HepG2 (cell line): Measurements from ENCODE around the gene GON7. TPM values are rescaled to one million over a fixed set of nuclear protein-coding genes. Genes with fewer than 3 reads are reported as not detected.
A peak's percentile ranks its signal among the peaks of the same experiment; 100 is the strongest.

ENCODE experiments used
- ATAC-seq: fragments of 200-7000 bp; cut with Tn5 transposase; 3 replicates; pipeline ENCODE4 v1.9.1; 2020; ENCODE audit warnings: mild to moderate bottlenecking, moderate library complexity
- BruUV-seq: library from RNA; stranded (reverse); fragments of 400-500 nt; replicated peaks from 2 replicates; lab custom pipeline; 2021; lab: Mats Ljungman, UMichigan
- CTCF ChIA-PET: fragments of 300-600 bp; formaldehyde crosslinking; extraction: SDS; loops from one replicate; lab custom pipeline; 2021; ENCODE audit warnings: low total read pairs, inconsistent platforms, low intra/inter-chr PET ratio; lab: Yijun Ruan, JAX
- POLR2A ChIA-PET: fragments of 350-600 bp; sonication (Branson Sonifier 250); formaldehyde crosslinking; loops from one replicate; lab custom pipeline; 2020; ENCODE audit warnings: antibody characterized with exemption, inconsistent platforms; lab: Yijun Ruan, JAX
- DNase-seq: peaks from one replicate; pipeline ENCODE4 v3.0.0-alpha.2; 2015; ENCODE audit warnings: low spot score
- FAIRE-seq: peaks from 3 replicates; lab custom pipeline; 2011; peaks lifted over from hg19 to GRCh38; lab: Jason Lieb, UNC
- H2AFZ ChIP-seq: one replicate; pipeline ENCODE4 v1.6.1; 2011; ENCODE audit warnings: low read length, inconsistent platforms
- H3K27ac ChIP-seq: fragments of 300-600 bp; 3 replicates; pipeline ENCODE4 v1.8.0; 2011; ENCODE audit warnings: mixed run types, mild to moderate bottlenecking, mixed read lengths, low read length, inconsistent platforms; ENCODE audit not compliant: insufficient read depth; ENCODE audit errors: extremely low read length
- H3K27me3 ChIP-seq, 2 experiments: fragments of 200-600 bp in 1 of 2; 2 replicates in 1 of 2; 3 replicates in 1 of 2; pipeline versions ENCODE4 v1.6.0 to v1.8.0; 2011; ENCODE audit warnings: low read length in 2 of 2, mild to moderate bottlenecking in 2 of 2, moderate library complexity in 2 of 2, inconsistent platforms in 1 of 2; ENCODE audit not compliant: insufficient read depth in 2 of 2, control insufficient read depth in 1 of 2
- H3K36me3 ChIP-seq, 2 experiments: fragments of 200-600 bp in 1 of 2; replicated peaks in 1 of 2; 2 replicates in 1 of 2; 3 replicates in 1 of 2; pipeline versions ENCODE4 v1.5.1 to v1.8.0; 2011; ENCODE audit warnings: low read length in 2 of 2, inconsistent platforms in 1 of 2; ENCODE audit not compliant: insufficient read depth in 2 of 2, control insufficient read depth in 1 of 2
- H3K4me1 ChIP-seq: 2 replicates; pipeline ENCODE4 v1.5.1; 2012; ENCODE audit warnings: low read length, inconsistent platforms; ENCODE audit not compliant: insufficient read depth
- H3K4me2 ChIP-seq: 2 replicates; pipeline ENCODE4 v1.6.0; 2011; ENCODE audit warnings: low read depth, low read length, inconsistent platforms
- H3K4me3 ChIP-seq, 3 experiments: fragments of 200-600 bp in 1 of 3; sonication (generic), shearing (Covaris generic) in 1 of 3; replicated peaks in 1 of 3; 2 replicates each; pipeline ENCODE4 v1.5.1; 2011 to 2016; ENCODE audit warnings: low read length in 3 of 3, inconsistent platforms in 2 of 3, low read depth in 2 of 3, mild to moderate bottlenecking in 2 of 3, control low read depth in 1 of 3, mixed read lengths in 1 of 3; ENCODE audit not compliant: insufficient read depth in 1 of 3
- H3K79me2 ChIP-seq: one replicate; pipeline ENCODE4 v1.6.1; 2011; ENCODE audit warnings: low read length, inconsistent platforms; ENCODE audit not compliant: insufficient read depth
- H3K9ac ChIP-seq: 2 replicates; pipeline ENCODE4 v1.6.0; 2011; ENCODE audit warnings: mild to moderate bottlenecking, low read depth, low read length, inconsistent platforms; ENCODE audit not compliant: insufficient read depth
- H3K9me3 ChIP-seq: 2 replicates; pipeline ENCODE4 v1.5.1; 2012; ENCODE audit warnings: mild to moderate bottlenecking, low read length
- H4K20me1 ChIP-seq: 2 replicates; pipeline ENCODE4 v1.6.0; 2011; ENCODE audit warnings: inconsistent platforms, mild to moderate bottlenecking, low read length, moderate library complexity; ENCODE audit not compliant: insufficient read depth
- ATM ChIP-seq: fragments of 450-650 bp; IDR thresholded peaks from 2 replicates; pipeline ENCODE4 v1.7.1; 2017; ENCODE audit warnings: mild to moderate bottlenecking, borderline replicate concordance
- MYC ChIP-seq: sonication (generic); formaldehyde crosslinking; IDR thresholded peaks from 2 replicates; pipeline ENCODE4 v1.9.0; 2021; ENCODE audit warnings: missing genetic modification reagents, borderline replicate concordance
- NCOA1 ChIP-seq: sonication (generic); formaldehyde crosslinking; IDR thresholded peaks from 2 replicates; pipeline ENCODE4 v1.9.0; 2021; ENCODE audit warnings: missing genetic modification reagents
- ONECUT2 ChIP-seq: sonication (generic); formaldehyde crosslinking; IDR thresholded peaks from 2 replicates; pipeline ENCODE4 v1.4.0; 2020; ENCODE audit warnings: missing genetic modification reagents
- SP140L ChIP-seq: sonication (generic); formaldehyde crosslinking; IDR thresholded peaks from 2 replicates; pipeline ENCODE4 v1.4.0; 2020; ENCODE audit warnings: missing genetic modification reagents, borderline replicate concordance
- STAG1 ChIP-seq: sonication (generic); formaldehyde crosslinking; IDR thresholded peaks from 2 replicates; pipeline ENCODE4 v1.4.0; 2020; ENCODE audit warnings: missing genetic modification reagents
- TMF1 ChIP-seq: sonication (generic); formaldehyde crosslinking; IDR thresholded peaks from 2 replicates; pipeline ENCODE4 v1.8.1; 2022; ENCODE audit warnings: low read depth, missing genetic modification reagents
- ZNF10 ChIP-seq: sonication (generic); formaldehyde crosslinking; IDR thresholded peaks from 2 replicates; pipeline ENCODE4 v1.4.0; 2020; ENCODE audit warnings: mild to moderate bottlenecking, low read depth, missing genetic modification reagents, borderline replicate concordance
- ZNF317 ChIP-seq: sonication (generic); formaldehyde crosslinking; IDR thresholded peaks from 2 replicates; pipeline ENCODE4 v1.5.0; 2020; ENCODE audit warnings: mild to moderate bottlenecking, missing genetic modification reagents
- ZNF451 ChIP-seq: sonication (generic); formaldehyde crosslinking; IDR thresholded peaks from 2 replicates; pipeline ENCODE4 v1.5.0; 2020; ENCODE audit warnings: mild to moderate bottlenecking, missing genetic modification reagents
- WGBS: methylation state at CpG from one replicate; pipeline ENCODE4 v1.1.6; 2017; ENCODE audit warnings: low lambda C conversion rate; 5-methylcytosine and 5-hydroxymethylcytosine counted together
- in situ Hi-C: cut with HindIII; loops from 2 replicates; pipeline ENCODE4 v1.10.0; 2017; ENCODE audit warnings: low pct_unique_long_range_greater_than_20kb; ENCODE audit not compliant: extremely low pct_ligation_motif_present
- intact Hi-C: fragments of 100-400 bp; cut with micrococcal nuclease; formaldehyde crosslinking; loops from one replicate; pipeline ENCODE4 v1.10.0; 2022; ENCODE audit not compliant: unreplicated experiment
- polyA plus RNA-seq, 8 experiments: library from polyadenylated mRNA; depleted of rRNA in 3 of 8; stranded (reverse) in 7 of 8; unstranded in 1 of 8; fragments of >200 nt; fragmentation: Illumina TruSeq in 4 of 8; extraction: Trizol in 4 of 8; gene quantifications; 2 replicates each; pipeline versions ENCODE4 v1.2.1 to v1.2.3, GENCODE V29; 2011 to 2016; ENCODE audit warnings: low read depth in 4 of 8, missing spikeins in 1 of 8, mixed read lengths in 1 of 8; ENCODE audit not compliant: insufficient read depth in 1 of 8
- total RNA-seq, 5 experiments: library from RNA; depleted of rRNA; stranded (reverse); fragments of >200 nt; fragmentation: Illumina TruSeq; extraction: Trizol; gene quantifications; 2 replicates each; pipeline ENCODE4 v1.2.3, GENCODE V29; 2016; ENCODE audit warnings: low read depth in 1 of 5
- TF ChIP-seq, protein P1 (sequence below): sonication (generic); formaldehyde crosslinking; IDR thresholded peaks from 2 replicates; pipeline ENCODE4 v1.4.0; 2020; ENCODE audit warnings: low read depth, mild to moderate bottlenecking, missing genetic modification reagents
- TF ChIP-seq, protein P2 (sequence below): sonication (generic); formaldehyde crosslinking; IDR thresholded peaks from 2 replicates; pipeline ENCODE4 v1.9.0; 2021; ENCODE audit warnings: missing genetic modification reagents, mild to moderate bottlenecking, borderline replicate concordance
- TF ChIP-seq, protein P3 (sequence below): sonication (generic); formaldehyde crosslinking; IDR thresholded peaks from 2 replicates; pipeline ENCODE4 v1.8.0; 2022; ENCODE audit warnings: mild to moderate bottlenecking, missing genetic modification reagents, moderate library complexity
- TF ChIP-seq, protein P4 (sequence below): sonication (generic); formaldehyde crosslinking; IDR thresholded peaks from 2 replicates; pipeline ENCODE4 v1.5.0; 2020; ENCODE audit warnings: mild to moderate bottlenecking, missing genetic modification reagents, moderate library complexity
- TF ChIP-seq, protein P5 (sequence below): IDR thresholded peaks from 2 replicates; pipeline ENCODE4 v1.6.1; 2016; ENCODE audit warnings: mild to moderate bottlenecking

Gene GON7
- total and polyA plus RNA-seq, 2 of the 13 experiments (the other 11 are each of a cell fraction or from before 2014, with no cell fraction given) = 11.9 to 28.0 TPM

DNA sequence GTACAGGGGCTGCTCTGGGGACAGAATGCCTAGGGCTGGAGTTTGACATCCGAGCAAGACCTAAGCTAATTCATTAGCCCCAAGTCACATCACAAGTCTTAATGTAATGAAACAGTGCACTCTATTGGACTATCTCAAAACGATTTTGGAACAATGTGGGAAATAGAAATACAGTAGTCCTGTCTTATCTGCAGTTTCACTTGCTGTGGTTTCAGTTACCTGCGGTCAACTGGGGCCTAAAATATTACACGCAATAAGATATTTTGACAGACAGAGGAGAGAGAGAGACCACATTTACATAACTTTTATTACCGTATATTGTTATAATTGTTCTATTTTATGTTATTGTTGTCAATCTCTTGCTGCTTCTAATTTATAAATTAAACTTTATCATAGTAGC is 43.3 kb downstream of the GON7 start:
- no peaks in the 10 kb centered on the region for H3K36me3 ChIP-seq
- TF ChIP-seq, protein P1, sequence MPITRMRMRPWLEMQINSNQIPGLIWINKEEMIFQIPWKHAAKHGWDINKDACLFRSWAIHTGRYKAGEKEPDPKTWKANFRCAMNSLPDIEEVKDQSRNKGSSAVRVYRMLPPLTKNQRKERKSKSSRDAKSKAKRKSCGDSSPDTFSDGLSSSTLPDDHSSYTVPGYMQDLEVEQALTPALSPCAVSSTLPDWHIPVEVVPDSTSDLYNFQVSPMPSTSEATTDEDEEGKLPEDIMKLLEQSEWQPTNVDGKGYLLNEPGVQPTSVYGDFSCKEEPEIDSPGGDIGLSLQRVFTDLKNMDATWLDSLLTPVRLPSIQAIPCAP (CRISPR knock-in tag) = no peak
- TF ChIP-seq, protein P2, sequence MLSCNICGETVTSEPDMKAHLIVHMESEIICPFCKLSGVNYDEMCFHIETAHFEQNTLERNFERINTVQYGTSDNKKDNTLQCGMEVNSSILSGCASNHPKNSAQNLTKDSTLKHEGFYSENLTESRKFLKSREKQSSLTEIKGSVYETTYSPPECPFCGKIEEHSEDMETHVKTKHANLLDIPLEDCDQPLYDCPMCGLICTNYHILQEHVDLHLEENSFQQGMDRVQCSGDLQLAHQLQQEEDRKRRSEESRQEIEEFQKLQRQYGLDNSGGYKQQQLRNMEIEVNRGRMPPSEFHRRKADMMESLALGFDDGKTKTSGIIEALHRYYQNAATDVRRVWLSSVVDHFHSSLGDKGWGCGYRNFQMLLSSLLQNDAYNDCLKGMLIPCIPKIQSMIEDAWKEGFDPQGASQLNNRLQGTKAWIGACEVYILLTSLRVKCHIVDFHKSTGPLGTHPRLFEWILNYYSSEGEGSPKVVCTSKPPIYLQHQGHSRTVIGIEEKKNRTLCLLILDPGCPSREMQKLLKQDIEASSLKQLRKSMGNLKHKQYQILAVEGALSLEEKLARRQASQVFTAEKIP = no peak
- no peak for TF ChIP-seq MYC (CRISPR knock-in tag)
- no peak for TF ChIP-seq ZNF10 (CRISPR knock-in tag)
- TF ChIP-seq NCOA1 = no peak
- TF ChIP-seq ZNF451 (CRISPR knock-in tag) = no peak
- TF ChIP-seq ONECUT2 (CRISPR knock-in tag) = no peak
- TF ChIP-seq ZNF317 (CRISPR knock-in tag) = 0 out of 2 replicates have a peak, but pooled peaks have one; percentile 41
- peak; percentile 35; the same call in 1 of the 2 replicates for TF ChIP-seq STAG1
- TF ChIP-seq, protein P3, sequence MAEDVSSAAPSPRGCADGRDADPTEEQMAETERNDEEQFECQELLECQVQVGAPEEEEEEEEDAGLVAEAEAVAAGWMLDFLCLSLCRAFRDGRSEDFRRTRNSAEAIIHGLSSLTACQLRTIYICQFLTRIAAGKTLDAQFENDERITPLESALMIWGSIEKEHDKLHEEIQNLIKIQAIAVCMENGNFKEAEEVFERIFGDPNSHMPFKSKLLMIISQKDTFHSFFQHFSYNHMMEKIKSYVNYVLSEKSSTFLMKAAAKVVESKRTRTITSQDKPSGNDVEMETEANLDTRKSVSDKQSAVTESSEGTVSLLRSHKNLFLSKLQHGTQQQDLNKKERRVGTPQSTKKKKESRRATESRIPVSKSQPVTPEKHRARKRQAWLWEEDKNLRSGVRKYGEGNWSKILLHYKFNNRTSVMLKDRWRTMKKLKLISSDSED (CRISPR knock-in tag) = no peak
- TF ChIP-seq ATM = no peak
- TF ChIP-seq, protein P4, sequence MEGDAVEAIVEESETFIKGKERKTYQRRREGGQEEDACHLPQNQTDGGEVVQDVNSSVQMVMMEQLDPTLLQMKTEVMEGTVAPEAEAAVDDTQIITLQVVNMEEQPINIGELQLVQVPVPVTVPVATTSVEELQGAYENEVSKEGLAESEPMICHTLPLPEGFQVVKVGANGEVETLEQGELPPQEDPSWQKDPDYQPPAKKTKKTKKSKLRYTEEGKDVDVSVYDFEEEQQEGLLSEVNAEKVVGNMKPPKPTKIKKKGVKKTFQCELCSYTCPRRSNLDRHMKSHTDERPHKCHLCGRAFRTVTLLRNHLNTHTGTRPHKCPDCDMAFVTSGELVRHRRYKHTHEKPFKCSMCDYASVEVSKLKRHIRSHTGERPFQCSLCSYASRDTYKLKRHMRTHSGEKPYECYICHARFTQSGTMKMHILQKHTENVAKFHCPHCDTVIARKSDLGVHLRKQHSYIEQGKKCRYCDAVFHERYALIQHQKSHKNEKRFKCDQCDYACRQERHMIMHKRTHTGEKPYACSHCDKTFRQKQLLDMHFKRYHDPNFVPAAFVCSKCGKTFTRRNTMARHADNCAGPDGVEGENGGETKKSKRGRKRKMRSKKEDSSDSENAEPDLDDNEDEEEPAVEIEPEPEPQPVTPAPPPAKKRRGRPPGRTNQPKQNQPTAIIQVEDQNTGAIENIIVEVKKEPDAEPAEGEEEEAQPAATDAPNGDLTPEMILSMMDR (CRISPR knock-in tag) = peak; percentile 42
- TF ChIP-seq TMF1 (CRISPR knock-in tag) = no peak
- TF ChIP-seq, protein P5, sequence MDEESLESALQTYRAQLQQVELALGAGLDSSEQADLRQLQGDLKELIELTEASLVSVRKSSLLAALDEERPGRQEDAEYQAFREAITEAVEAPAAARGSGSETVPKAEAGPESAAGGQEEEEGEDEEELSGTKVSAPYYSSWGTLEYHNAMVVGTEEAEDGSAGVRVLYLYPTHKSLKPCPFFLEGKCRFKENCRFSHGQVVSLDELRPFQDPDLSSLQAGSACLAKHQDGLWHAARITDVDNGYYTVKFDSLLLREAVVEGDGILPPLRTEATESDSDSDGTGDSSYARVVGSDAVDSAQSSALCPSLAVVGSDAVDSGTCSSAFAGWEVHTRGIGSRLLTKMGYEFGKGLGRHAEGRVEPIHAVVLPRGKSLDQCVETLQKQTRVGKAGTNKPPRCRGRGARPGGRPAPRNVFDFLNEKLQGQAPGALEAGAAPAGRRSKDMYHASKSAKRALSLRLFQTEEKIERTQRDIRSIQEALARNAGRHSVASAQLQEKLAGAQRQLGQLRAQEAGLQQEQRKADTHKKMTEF (CRISPR knock-in tag) = no peak
- TF ChIP-seq SP140L (CRISPR knock-in tag) = no peak
- H3K79me2 ChIP-seq = no peaks in the 10 kb centered on the region
- no peaks in the 10 kb centered on the region for H3K27me3 ChIP-seq
- POLR2A ChIA-PET = no interaction called here
- H3K9me3 ChIP-seq = no peaks in the 10 kb centered on the region
- in situ Hi-C loops = no loop called here
- no peak for FAIRE-seq
- H3K9ac ChIP-seq = no peak overlapping the region
- WGBS = 51% methylated on average over 5 of the region's 5 CpGs
- CTCF ChIA-PET = interaction anchor here (1.0 kb wide), 1 partner anchor 14 kb away, joined by 3 read pairs; no protein-coding TSS in a partner anchor
- intact Hi-C loops = no loop called here
- no TSS peak for BruUV-seq
- ATAC-seq = no peak
- no peak for DNase-seq
- no peak overlapping the region for H3K4me2 ChIP-seq
- H3K27ac ChIP-seq = no peak overlapping the region
- no peak overlapping the region for H3K4me3 ChIP-seq
- H4K20me1 ChIP-seq = no peaks in the 10 kb centered on the region
- H3K4me1 ChIP-seq = peaks cover 54% of the 10 kb centered on the region
- no peak overlapping the region for H2AFZ ChIP-seq
